ENCODE results near the gene DNASE1L1. TPM values are rescaled to one million over a fixed set of nuclear protein-coding genes. Genes with fewer than 3 reads are reported as not detected.

Gene DNASE1L1
- total RNA-seq, 2 experiments from 2014 or later = 18.4 to 19.6 TPM

DNA sequence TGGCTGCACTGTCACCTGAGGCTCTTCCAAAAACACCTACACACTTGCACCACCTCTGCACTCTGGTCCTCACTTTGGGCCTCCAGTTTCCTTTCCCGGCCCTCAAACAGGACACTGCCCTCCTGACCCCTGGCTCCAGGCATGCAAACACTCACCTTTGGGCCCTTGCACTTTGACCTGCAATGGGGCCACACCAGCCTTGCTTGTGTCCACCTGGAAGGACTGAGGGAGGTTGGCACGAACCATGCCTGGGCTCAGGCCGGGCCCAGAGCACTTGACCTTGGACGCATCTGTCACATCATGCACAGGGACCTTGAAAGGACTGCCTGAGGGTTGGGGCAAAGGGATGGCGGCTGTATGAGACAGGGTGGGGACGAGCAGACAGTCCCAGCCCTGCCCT, 50.2 kb downstream of the DNASE1L1 start:
- ATAC-seq (no peak), DNase-seq (no peak)
- peaks cover 53% of the 10 kb centered on the region for H3K4me1 Mint-ChIP-seq
- H3K9me3 Mint-ChIP-seq (ENCODE audit: low read depth) = no peaks in the 10 kb centered on the region
- peaks cover 31% of the 10 kb centered on the region for H3K36me3 Mint-ChIP-seq
- H3K27ac Mint-ChIP-seq = peak overlapping the region; percentile 52
- no peaks in the 10 kb centered on the region for H3K27me3 Mint-ChIP-seq
- CTCF ChIA-PET = no interaction called here
- H3K4me3 Mint-ChIP-seq = no peak overlapping the region

DNA sequence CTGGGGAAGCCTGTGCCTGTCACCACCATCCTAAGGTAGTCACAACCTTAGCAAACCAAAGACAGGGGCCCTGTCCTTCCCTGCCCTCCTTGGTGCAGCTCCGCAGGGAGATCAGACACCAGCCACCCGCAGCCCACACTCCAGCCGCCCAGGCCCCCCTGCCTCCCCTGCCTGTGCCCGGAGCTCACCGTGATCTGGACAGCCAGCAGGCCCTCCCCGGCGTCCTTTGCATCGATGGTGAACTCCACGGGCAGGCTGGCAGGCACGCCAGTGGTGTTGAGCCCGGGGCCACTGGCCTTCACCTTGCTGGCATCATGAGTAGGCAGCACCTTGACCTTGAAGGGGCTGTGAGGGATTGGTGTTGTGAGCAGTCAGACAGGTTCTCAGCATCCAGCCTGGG, 51.0 kb downstream of the DNASE1L1 start:
- H3K27me3 Mint-ChIP-seq = no peaks in the 10 kb centered on the region
- DNase-seq (no peak), ATAC-seq (no peak)
- H3K27ac Mint-ChIP-seq = peak overlapping the region; percentile 52
- no peak overlapping the region for H3K4me3 Mint-ChIP-seq
- CTCF ChIA-PET = no interaction called here
- peaks cover 29% of the 10 kb centered on the region for H3K36me3 Mint-ChIP-seq
- H3K4me1 Mint-ChIP-seq = peaks cover 58% of the 10 kb centered on the region
- no peaks in the 10 kb centered on the region for H3K9me3 Mint-ChIP-seq (ENCODE audit: low read depth)

DNA sequence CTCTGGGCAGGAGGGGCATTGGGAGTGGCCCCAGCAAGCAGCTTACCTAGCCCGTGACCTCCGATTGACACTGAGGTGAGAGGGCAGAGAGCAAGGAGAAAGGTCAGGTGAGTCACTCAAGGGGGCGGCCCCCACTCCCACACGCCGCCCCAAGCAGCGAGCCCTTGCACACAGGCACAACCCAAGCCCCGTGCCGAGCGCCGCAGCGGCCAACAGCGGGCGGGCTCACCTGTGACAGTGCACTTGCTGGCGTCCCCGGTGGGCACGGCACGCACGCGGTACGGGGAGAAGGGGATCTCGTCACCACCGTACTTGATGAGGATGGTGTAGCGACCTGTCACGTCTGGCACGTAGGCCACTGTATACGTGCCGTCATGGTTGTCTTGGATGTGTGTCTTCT, 51.8 kb downstream of the DNASE1L1 start:
- Mint-ChIP-seq H3K27ac (peak overlapping the region; percentile 52), H3K9me3 (ENCODE audit: low read depth) (no peaks in the 10 kb centered on the region), H3K27me3 (no peaks in the 10 kb centered on the region), H3K4me1 (peaks cover 62% of the 10 kb centered on the region), H3K4me3 (no peak overlapping the region), H3K36me3 (peaks cover 25% of the 10 kb centered on the region)
- no peak for DNase-seq
- ATAC-seq = no peak
- CTCF ChIA-PET = no interaction called here

DNA sequence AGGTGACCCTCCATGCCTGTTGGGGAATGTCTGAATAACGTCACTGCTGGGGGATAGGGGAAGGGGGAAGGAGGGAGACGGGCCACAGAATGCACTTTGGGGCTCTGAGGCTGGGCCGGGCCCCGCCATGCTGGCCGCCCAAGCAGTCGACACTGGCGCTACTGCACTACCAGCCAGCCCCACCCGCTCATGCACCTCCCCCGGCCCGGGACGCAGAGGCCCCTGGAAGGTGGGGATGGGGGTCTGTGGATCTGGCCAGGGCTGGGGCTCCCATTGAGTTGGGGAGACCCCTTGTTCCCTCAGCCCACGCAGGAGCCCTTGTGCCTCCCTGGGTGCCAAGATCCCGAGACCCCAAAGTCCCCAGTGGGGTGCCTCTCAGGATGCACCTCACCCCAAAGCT, 52.5 kb downstream of the DNASE1L1 start:
- ATAC-seq = no peak
- Mint-ChIP-seq H3K27me3 (no peaks in the 10 kb centered on the region), H3K9me3 (ENCODE audit: low read depth) (no peaks in the 10 kb centered on the region), H3K4me3 (no peak overlapping the region), H3K27ac (peak overlapping the region; percentile 19), H3K36me3 (peaks cover 23% of the 10 kb centered on the region), H3K4me1 (peaks cover 64% of the 10 kb centered on the region)
- no peak for DNase-seq
- CTCF ChIA-PET = no interaction called here

DNA sequence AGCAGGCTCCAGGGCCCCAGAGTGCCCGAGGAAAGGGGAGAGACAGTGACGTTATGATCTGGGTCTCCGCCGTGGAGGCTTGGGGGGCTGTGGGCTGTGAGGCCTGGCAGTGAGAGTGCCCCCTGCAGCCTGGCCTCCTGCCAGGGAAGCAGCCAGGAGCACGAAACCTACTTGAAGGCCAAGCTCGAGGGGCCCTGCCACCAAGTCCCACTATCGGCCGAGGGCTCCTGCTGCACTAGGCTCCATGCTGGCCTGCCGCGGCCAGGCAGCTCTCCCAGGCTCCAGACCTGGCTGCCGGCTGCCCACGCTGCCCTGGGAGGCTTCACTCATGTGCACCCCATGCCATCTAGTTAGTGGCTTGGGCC, 53.3 kb downstream of the DNASE1L1 start:
- no peak for ATAC-seq
- Mint-ChIP-seq H3K4me3 (no peak overlapping the region), H3K27ac (no peak overlapping the region), H3K9me3 (ENCODE audit: low read depth) (no peaks in the 10 kb centered on the region), H3K4me1 (peaks cover 65% of the 10 kb centered on the region), H3K36me3 (peaks cover 19% of the 10 kb centered on the region), H3K27me3 (no peaks in the 10 kb centered on the region)
- CTCF ChIA-PET = no interaction called here
- no peak for DNase-seq

DNA sequence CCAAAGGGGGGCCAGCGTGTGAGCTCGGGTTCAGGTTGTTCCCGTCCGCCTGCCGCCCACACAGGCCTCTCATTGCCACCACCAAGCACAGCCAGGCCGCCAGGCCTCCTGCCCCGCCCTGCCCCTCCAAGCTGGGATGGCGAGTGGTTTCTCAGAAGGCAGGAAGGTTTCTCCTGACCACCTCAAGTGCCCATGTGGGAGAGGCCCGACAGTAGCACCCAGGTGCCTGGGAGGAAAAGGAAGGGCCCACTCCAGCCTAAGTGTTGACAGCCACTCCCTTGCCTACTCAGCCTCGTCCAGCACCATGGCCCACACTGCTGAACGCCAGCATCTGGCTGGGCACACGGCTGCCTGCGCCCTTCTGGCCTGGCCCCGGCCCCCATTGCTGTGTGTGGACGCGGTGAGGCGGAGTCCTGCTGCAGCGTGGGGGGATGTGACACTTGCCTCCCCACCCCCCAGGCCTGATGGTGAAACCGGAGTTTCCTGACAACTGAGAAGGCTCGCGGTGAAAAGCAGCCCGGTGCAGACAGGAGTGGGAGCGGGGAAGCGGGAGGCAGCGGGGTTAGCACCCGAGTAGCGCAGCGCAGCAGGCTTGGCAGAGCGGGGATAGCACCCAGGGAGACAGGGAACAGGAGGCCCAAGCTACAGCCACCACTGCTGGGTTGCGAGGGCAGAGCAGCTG, 53.8 kb downstream of the DNASE1L1 start:
- H3K9me3 Mint-ChIP-seq (ENCODE audit: low read depth) = no peaks in the 10 kb centered on the region
- ATAC-seq (no peak), DNase-seq (no peak)
- CTCF ChIA-PET = no interaction called here
- H3K36me3 Mint-ChIP-seq = peaks cover 19% of the 10 kb centered on the region
- H3K27me3 Mint-ChIP-seq = no peaks in the 10 kb centered on the region
- no peak overlapping the region for H3K4me3 Mint-ChIP-seq
- no peak overlapping the region for H3K27ac Mint-ChIP-seq
- H3K4me1 Mint-ChIP-seq = peaks cover 66% of the 10 kb centered on the region

DNA sequence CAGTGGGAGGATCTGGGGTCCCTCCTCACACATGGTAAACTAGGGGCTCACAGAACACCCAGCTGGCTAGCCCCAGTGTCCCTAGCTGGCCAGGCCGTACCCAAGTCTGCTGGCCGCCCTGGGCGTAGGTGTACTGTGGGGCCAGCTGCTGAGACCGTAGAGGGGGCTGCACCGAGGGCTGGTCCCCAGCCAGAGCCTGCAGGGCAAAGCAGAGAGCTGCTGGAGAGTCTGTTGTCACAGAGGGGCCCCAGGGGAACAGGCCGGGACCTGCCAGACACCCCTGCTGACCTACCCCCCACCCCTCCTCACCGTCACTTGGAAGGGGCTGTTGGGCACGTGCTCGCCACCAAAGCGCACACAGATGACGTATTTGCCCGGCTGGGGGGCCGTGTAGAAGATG, 54.5 kb downstream of the DNASE1L1 start:
- DNase-seq (no peak), ATAC-seq (no peak)
- Mint-ChIP-seq H3K9me3 (ENCODE audit: low read depth) (no peaks in the 10 kb centered on the region), H3K27me3 (no peaks in the 10 kb centered on the region), H3K4me3 (no peak overlapping the region), H3K4me1 (peaks cover 68% of the 10 kb centered on the region), H3K36me3 (peaks cover 20% of the 10 kb centered on the region), H3K27ac (no peak overlapping the region)
- CTCF ChIA-PET = no interaction called here

DNA sequence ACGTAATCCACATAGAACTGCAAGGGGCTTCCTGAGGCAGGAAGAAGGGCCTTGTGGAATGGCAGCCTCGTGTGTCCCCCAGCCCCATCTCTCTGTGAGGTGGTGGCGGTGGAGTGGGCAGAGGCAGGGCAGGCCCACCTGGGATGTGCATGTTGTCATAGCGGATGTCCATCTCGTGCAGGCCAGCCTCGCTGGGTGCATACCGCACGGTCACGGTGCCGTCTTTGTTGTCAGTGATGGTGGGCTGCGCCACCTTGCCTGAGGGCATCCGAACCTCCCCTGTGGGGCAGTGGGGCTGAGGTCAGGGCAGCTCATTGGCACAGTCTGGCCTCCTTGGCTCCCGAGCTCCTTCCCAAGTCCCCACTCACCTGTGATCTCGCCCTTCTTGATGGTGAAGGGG, 55.0 kb downstream of the DNASE1L1 start:
- Mint-ChIP-seq H3K4me3 (no peak overlapping the region), H3K36me3 (peaks cover 20% of the 10 kb centered on the region), H3K27ac (peak overlapping the region; percentile 15), H3K4me1 (peaks cover 72% of the 10 kb centered on the region), H3K9me3 (ENCODE audit: low read depth) (no peaks in the 10 kb centered on the region), H3K27me3 (no peaks in the 10 kb centered on the region)
- ATAC-seq (no peak), DNase-seq (no peak)
- CTCF ChIA-PET = no interaction called here

DNA sequence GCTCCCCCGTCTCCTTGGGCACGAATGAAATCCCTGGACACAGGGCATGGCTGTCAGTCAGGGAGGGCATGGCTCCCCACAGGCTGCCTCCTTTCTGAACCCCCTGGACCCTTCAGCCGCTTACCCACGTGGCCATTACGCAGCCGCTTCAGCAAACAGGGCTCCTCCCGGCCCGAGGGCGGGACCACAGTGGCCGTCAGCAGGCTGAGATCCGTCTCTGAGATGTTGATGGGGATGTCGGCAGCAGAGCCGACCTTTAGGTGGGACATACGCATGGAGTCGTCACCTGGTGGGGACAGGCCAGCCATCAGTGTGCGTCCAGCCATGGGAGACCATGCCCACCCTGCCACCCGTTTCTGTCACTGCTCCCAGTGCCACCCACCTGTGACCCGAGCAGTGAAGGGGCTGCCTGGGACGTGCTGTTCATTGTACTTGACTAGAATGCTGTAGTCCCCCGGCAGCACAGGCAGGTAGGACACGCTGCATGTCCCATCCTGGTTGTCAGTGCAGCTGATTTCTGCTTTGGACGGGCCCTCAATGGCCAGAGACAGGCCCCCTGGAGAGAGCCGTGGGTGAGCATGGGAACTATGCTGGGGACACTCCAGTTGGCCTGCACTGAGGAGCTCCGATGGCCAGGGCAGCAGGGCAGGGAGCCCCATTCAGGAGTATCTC, 55.7 kb downstream of the DNASE1L1 start:
- Mint-ChIP-seq H3K27me3 (no peaks in the 10 kb centered on the region), H3K9me3 (ENCODE audit: low read depth) (no peaks in the 10 kb centered on the region), H3K36me3 (peaks cover 14% of the 10 kb centered on the region), H3K27ac (peak overlapping the region; percentile 36), H3K4me1 (peaks cover 71% of the 10 kb centered on the region), H3K4me3 (no peak overlapping the region)
- ATAC-seq = no peak
- no peak for DNase-seq
- CTCF ChIA-PET = no interaction called here

DNA sequence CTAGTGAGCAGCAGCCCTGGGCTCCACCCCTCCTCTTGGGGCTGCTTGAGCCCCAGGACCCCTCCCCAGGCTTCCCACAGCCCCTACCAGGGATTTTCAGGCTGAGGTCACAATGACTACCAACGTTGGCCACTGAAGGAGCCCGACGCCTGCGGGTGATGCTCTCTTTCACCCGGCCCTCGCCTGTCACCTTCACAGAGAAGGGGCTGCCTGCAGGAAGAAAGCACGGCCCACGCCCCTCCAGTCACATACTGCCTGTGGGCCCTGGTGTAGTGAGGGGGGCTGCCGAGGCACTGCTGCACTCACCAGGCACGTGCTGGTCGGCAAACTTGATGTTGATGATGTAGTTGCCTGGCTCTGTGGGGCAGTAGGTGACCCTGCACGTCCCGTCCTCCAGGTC, 56.6 kb downstream of the DNASE1L1 start:
- Mint-ChIP-seq H3K27ac (peak overlapping the region; percentile 82), H3K27me3 (no peaks in the 10 kb centered on the region), H3K4me1 (peaks cover 73% of the 10 kb centered on the region), H3K9me3 (ENCODE audit: low read depth) (no peaks in the 10 kb centered on the region), H3K4me3 (no peak overlapping the region), H3K36me3 (peaks cover 14% of the 10 kb centered on the region)
- DNase-seq = no peak
- CTCF ChIA-PET = no interaction called here
- ATAC-seq = no peak

DNA sequence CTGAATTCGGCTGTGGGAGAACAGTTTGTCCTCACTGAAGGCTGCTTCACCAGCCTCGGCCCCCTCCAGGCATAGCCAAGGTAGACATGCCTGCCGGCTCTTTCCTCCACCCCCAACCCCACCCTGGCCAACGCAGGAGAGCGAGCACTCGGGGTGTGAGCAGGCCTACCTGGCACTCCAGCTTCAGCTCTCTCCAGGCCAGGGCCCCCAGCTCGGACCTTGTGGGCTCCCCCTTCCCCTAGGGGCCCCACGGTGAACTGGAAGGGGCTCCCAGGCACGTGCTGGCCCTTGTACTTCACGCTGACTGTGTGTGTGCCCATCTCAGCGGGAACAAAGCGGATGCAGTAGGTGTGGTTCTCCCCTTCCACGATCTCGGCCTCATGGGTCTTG, 57.0 kb downstream of the DNASE1L1 start:
- DNase-seq (no peak), ATAC-seq (no peak)
- Mint-ChIP-seq H3K9me3 (ENCODE audit: low read depth) (no peaks in the 10 kb centered on the region), H3K36me3 (peaks cover 12% of the 10 kb centered on the region), H3K27me3 (no peaks in the 10 kb centered on the region), H3K4me1 (peaks cover 75% of the 10 kb centered on the region), H3K4me3 (no peak overlapping the region), H3K27ac (peak overlapping the region; percentile 82)
- CTCF ChIA-PET = no interaction called here

Small RNA genes within 50 kb of the gene (microRNA-seq; reads per million reads assigned to microRNA genes)
- gene MIR6858 = 1.3 reads per million

Other genes starting within 250 kb of the DNASE1L1 start
- gene OPN1MW, start 226.7 kb downstream of the DNASE1L1 start, total RNA-seq = not detected
- not detected for gene OPN1MW2, start 189.5 kb downstream of the DNASE1L1 start, total RNA-seq
- not detected for gene OPN1MW3, start 151.7 kb downstream of the DNASE1L1 start, total RNA-seq
- not detected for gene TEX28, start 114.1 kb downstream of the DNASE1L1 start, total RNA-seq
- gene TKTL1, start 113.5 kb downstream of the DNASE1L1 start, total RNA-seq = 1 to 10 TPM in 1 of 2 experiments, under 1 TPM in 1; 0.75 to 1.1 TPM
- gene FLNA, start 34.6 kb downstream of the DNASE1L1 start, total RNA-seq = 1,000 to 10,000 TPM; 1,602 to 2,011 TPM
- 10 to 100 TPM; 64.6 to 70.2 TPM for gene EMD, start 30.0 kb downstream of the DNASE1L1 start, total RNA-seq
- gene RPL10, start 10.9 kb downstream of the DNASE1L1 start, total RNA-seq = 1,000 to 10,000 TPM; 2,013 to 2,356 TPM
- gene TAFAZZIN, start 2.3 kb upstream of the DNASE1L1 start, total RNA-seq = 10 to 100 TPM; 77.1 to 90.2 TPM
- 10 to 100 TPM; 42.0 to 48.4 TPM for gene ATP6AP1, start 19.4 kb upstream of the DNASE1L1 start, total RNA-seq
- 100 to 1,000 TPM in 1 of 2 experiments, 10 to 100 TPM in 1; 99.0 to 117 TPM for gene GDI1, start 27.9 kb upstream of the DNASE1L1 start, total RNA-seq
- gene FAM50A, start 34.9 kb upstream of the DNASE1L1 start, total RNA-seq = 10 to 100 TPM; 66.2 to 70.5 TPM
- 10 to 100 TPM; 42.3 to 48.5 TPM for gene PLXNA3, start 49.0 kb upstream of the DNASE1L1 start, total RNA-seq
- 10 to 100 TPM; 38.8 to 39.0 TPM for gene LAGE3, start 70.0 kb upstream of the DNASE1L1 start, total RNA-seq
- gene UBL4A, start 77.4 kb upstream of the DNASE1L1 start, total RNA-seq = 10 to 100 TPM; 48.1 to 53.2 TPM
- 10 to 100 TPM; 24.3 to 24.9 TPM for gene SLC10A3, start 81.4 kb upstream of the DNASE1L1 start, total RNA-seq
- gene FAM3A, start 107.0 kb upstream of the DNASE1L1 start, total RNA-seq = 10 to 100 TPM; 21.5 to 31.7 TPM
- gene G6PD, start 137.6 kb upstream of the DNASE1L1 start, total RNA-seq = 100 to 1,000 TPM; 116 to 117 TPM
- 10 to 100 TPM; 53.0 to 58.1 TPM for gene IKBKG, start 138.4 kb upstream of the DNASE1L1 start, total RNA-seq
- gene CTAG1A, start 175.9 kb upstream of the DNASE1L1 start, total RNA-seq = not detected
- not detected for gene CTAG1B, start 210.0 kb upstream of the DNASE1L1 start, total RNA-seq
- gene CTAG2, start 244.3 kb upstream of the DNASE1L1 start, total RNA-seq = 10 to 100 TPM; 30.3 to 31.6 TPM